HG03064 (cell line): ENCODE measurements around the gene PPL.

Experiments
- ATAC-seq: cut with Tn5 transposase; IDR thresholded peaks from one replicate; pipeline ENCODE4 v1.9.1; 2021; ENCODE audit warnings: low read depth; ENCODE audit not compliant: unreplicated experiment

PPL gene

DNA sequence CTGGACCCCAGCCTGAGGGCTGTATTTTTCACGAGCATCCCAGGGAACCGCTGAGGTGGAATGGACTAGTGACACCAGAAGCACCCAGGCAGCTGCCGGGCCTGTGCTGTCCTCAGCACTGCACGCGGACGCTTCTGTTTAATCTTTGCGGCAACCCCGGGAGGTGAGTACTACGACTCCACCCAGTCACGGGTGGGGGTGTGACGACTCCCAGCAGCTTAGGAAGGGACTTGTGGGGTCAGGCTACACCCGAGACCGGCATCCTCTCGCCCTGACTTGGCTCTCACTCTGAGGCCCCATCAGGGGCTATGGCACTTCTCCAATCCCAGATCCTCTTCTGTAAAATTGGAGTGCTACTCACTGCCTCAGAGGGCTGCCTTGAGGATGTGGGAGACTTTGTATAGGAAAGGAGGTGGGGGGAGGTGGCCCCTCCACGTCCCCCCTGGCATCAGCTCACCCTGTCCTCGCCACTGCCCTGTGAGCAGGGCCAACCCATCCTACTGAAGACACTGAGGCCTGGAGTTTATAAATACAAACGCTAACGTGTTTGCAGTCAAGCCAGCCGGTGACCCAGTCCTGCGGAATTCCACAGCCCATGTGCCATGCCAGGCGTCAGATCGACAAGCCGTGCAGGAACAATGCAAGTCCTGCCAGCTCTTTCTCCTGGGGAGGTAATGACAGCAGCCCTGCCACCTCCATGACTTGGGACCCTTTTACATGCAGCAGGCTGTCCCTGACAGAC is 44.4 kb downstream of the PPL start:
- ATAC-seq: no peak

- ATAC-seq: no peak
Observed at GRCh38 chr16:4891886-4892216, 45.1 kb downstream of the PPL start.

- no peak for ATAC-seq
Observed at GRCh38 chr16:4891097-4891885, 45.7 kb downstream of the PPL start.

DNA sequence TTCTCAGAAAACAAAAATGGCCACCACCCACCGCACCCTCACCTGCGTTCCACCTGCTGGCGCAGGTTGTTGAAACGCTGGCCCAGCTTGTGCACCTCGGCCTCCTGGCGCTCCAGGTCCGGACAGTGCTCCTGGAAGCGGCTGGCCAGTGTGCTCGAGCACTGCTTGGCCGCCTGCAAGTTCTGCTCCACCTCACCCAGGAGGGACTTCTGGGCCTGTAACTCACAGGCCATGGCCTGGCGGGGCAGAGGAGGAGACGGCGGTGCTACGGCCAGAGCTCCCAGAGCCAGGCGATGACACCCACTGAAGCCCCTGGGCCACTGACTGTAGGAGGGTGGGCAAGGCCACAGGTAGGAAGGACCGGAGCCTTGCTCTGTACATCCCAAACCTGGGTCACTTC is 46.3 kb downstream of the PPL start:
- no peak for ATAC-seq

- ATAC-seq: no peak
Observed at GRCh38 chr16:4890026-4890425, 46.9 kb downstream of the PPL start.

DNA sequence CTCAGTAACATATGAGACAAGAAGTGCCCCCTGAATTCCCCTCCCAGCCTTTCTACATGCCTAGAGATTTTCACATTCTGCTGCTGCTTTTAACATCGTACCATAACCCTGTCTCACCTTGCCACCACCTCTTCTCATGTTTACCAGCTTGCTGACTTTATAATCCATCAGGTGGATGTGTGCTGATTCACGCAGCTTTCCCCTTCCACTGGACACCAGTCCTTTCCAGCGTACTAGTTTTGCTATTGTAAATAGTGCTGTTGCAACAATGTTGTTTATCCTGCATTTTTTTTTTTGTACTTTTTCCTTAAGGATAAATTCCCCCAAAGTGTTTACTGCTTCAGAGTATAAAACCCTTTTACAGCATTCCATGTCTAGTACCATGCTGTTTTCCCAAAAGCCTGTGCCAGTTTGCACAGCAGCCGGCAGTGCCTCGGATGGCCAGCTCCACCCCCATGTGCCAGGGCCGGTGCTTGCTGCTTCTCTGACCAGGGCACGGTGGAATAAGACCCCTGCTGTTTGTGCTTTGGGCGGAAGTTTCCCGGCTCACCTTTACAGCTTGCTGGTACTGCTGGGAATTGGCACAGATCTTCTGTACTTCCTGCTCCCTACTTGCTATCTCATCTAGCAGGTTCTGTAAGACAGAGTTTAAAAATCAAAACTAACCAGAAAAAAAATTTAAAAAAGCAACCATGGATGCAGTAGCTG is 48.4 kb downstream of the PPL start:
- no peak for ATAC-seq

- ATAC-seq: no peak
Observed at GRCh38 chr16:4886151-4886550, 50.8 kb downstream of the PPL start.

DNA sequence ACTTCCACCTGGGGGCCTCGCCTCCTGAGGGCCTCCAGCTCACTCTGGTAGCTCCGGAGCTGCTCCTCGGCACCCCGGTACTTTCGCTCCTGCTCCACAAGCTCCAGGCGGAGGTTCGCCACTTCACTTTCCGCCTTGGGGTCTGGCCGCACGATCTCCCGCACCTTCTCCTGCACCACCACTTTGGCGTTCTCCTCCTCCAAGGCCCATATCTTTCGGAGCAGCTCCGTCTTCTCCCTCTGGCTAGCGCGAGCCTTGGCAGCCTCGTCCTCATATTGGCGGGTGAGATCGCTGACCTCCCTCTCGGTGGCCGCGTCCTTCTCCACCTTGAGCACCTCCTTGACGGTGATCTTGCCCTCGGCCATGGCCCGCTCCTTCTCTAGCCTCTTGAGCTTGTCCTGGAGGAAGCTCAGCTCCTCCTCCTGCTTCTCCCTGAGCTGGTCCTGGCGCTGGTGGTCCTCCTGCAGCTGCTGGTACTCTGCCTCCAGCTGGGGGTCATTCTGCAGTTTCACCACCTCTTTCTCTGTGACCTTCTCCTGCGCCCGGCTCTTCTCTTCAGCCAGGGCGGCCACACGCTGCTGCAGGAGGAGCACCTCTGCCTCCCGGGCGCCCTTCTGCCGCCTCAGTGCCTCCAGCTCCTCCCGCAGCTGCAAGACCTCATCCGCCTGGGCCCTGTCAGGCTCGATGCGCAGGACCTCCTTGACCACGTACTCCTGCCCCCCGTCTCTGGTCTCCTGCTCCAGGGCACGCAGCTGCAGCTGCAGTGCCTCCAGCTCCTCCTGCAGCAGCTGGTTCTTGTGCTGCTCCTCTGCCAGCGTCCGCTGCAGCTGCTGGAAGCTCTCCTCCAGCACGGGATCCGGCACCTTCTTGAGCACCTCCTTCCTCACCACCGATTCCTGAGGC is 51.7 kb downstream of the PPL start:
- no peak for ATAC-seq

DNA sequence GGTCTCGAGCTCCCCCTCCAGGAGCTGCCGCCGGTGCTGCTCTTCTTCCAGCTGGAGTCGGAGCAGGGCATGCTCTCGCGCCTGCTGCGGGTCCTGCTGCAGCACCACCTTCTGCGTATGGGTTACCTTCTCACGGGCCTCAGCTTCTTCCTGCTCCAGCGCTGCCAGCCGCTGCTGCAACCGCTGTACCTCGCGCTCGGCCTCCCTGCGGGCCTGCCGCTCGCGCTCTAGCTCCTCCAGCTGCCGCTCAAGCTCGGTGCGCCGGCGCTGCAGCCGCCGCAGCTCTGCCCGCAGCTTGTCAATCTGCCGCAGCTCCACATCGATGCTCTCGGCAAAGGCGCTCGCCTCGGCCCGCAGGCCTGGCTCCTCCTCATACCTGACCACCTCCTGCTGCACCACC is 52.7 kb downstream of the PPL start:
- ATAC-seq: no peak

GRCh38 chr16:4883501-4883900 is 53.4 kb downstream of the PPL start:
- ATAC-seq: no peak

GRCh38 chr16:4882633-4883285 is 54.2 kb downstream of the PPL start:
- ATAC-seq: no peak

GRCh38 chr16:4882000-4882632 is 54.8 kb downstream of the PPL start:
- no peak for ATAC-seq

GRCh38 chr16:4880006-4880580 is 56.9 kb downstream of the PPL start:
- no peak for ATAC-seq

DNA sequence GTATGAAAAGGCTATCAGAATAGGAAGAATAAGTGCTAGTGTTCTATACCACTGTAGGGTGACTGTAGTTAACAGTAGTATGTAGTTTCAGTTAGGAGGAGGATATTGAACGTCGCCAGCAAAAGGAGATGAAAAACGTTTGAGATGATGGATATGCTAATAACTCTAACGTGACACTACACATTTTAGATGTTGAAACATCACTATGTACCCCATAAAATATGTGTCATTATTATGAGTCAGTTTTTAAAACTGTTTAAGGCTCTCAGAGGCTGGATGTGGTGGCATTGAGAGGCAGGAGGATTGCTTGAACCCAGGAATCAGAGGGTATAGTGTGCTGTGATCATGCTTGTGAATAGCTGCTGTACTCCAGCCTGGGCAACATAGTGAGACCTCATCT is 57.9 kb downstream of the PPL start:
- ATAC-seq: no peak

- no peak for ATAC-seq
Observed at GRCh38 chr16:4877380-4877685, 59.6 kb downstream of the PPL start.

DNA sequence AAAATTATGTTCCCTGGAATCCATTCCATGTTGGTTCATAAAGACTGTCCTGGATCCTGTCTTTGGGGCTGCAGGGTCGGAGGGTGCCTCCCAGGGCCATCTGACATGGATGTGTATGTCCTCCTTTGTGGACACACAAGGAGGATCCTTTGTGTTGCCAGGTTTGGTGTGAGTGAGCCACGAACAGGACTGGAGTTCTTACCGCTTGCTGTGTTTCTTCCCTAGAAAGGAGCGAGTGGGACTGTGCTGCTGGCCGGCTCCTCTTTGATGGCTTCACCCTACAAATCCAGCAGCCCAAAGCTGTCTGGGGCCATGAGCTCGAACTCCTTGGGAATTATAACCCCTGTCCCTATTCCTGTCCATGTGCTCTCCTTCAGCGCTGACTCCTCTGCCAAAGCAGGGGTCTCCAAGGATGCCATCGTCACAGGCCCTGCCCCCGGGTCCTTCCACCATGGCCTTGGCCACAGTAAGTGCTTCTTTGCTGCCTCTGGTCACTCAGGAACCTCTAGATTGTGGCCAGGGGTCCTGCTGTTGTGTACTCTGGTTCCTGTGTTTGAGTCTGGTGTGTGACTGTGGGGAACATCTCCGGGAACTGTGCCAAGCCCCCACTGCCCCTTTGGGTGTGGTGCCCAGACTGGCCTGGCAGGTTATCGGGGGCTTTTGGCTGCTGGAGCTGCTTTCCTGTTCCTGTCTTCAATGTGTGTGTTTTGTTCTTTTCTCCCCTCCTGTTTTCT is 60.1 kb downstream of the PPL start:
- no peak for ATAC-seq

DNA sequence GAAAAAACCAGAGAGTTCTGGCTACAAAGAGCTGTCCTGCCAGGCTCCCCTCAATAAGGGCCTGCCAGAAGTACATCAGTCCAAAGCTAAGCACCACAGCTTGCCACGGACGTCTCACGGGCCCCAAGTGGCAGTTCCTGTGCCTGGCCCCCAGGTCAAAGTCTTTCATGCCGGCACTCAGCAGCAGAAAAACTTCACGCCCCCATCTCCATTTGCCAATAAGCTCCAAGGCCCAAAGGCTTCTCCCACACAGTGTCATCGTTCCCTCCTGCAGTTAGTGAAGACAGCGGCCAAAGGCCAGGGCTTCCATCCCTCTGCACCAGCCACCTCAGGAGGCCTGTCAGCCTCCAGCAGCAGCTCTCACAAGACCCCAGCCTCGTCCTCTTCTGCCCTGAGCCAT is 62.3 kb downstream of the PPL start:
- ATAC-seq: no peak

DNA sequence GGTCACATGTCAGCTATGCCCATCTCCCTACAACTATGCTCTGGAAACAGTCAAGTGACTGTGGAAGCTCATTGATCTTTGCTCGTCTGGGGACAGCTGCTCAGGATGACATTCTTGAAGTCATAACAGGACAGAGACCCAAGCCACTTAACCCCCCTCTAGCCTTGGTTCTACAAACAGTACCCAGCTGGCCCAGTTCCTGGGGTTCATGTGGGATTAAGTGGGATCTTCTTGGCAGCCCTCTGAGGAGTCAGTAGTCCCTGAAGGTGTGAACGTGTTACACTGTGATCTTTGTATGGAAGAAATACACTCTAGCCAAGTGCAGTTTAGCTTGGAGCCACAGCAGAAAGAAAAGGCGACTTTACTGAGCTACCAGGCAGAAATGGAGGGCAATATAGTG is 63.9 kb downstream of the PPL start:
- ATAC-seq: no peak

- no peak for ATAC-seq
Observed at GRCh38 chr16:4871071-4871470, 65.9 kb downstream of the PPL start.
